NAMALWA (cell line): ENCODE measurements around the gene TBX1.

Source experiments
- DNase-seq: peaks from one replicate; pipeline ENCODE4 v3.0.0-alpha.2; 2015; ENCODE audit warnings: low spot score

The TBX1 gene

GRCh38 chr22:19738664-19739447, 21.7 kb upstream of the TBX1 start:
- DNase-seq: no peak

GRCh38 chr22:19739448-19739895, 21.1 kb upstream of the TBX1 start:
- DNase-seq: no peak

- no peak for DNase-seq
These were observed 20.6 kb upstream of the TBX1 start for GRCh38 chr22:19739911-19740449.

- no peak for DNase-seq
These were observed 20.0 kb upstream of the TBX1 start for GRCh38 chr22:19740586-19740985.

GRCh38 chr22:19741053-19741452, 19.5 kb upstream of the TBX1 start:
- DNase-seq: no peak

GRCh38 chr22:19742160-19743066, 18.2 kb upstream of the TBX1 start:
- DNase-seq: no peak

- DNase-seq: no peak
These were observed 17.5 kb upstream of the TBX1 start for GRCh38 chr22:19743081-19743480.

- no peak for DNase-seq
These were observed 16.9 kb upstream of the TBX1 start for GRCh38 chr22:19743651-19744050.

GRCh38 chr22:19744350-19745006, 16.1 kb upstream of the TBX1 start:
- DNase-seq: no peak

GRCh38 chr22:19745155-19746101, 15.2 kb upstream of the TBX1 start:
- no peak for DNase-seq

- DNase-seq: no peak
These were observed 13.9 kb upstream of the TBX1 start for GRCh38 chr22:19746726-19747125.

GRCh38 chr22:19747551-19747950, 13.0 kb upstream of the TBX1 start:
- DNase-seq: no peak

GRCh38 chr22:19748139-19748538, 12.4 kb upstream of the TBX1 start:
- DNase-seq: no peak

GRCh38 chr22:19748991-19749664, 11.4 kb upstream of the TBX1 start:
- peak; percentile 34 for DNase-seq

- DNase-seq: no peak
These were observed 10.7 kb upstream of the TBX1 start for GRCh38 chr22:19749876-19750275.

GRCh38 chr22:19750507-19751490, 9.8 kb upstream of the TBX1 start:
- no peak for DNase-seq

- DNase-seq: no peak
These were observed 8.9 kb upstream of the TBX1 start for GRCh38 chr22:19751497-19752245.

GRCh38 chr22:19753090-19753842, 7.3 kb upstream of the TBX1 start:
- DNase-seq: no peak
